HG02884 (cell line): ENCODE results near the gene ELAVL4.

ENCODE experiments used
- ATAC-seq: cut with Tn5 transposase; IDR thresholded peaks from one replicate; pipeline ENCODE4 v1.9.1; 2021; ENCODE audit warnings: mild to moderate bottlenecking, moderate library complexity; ENCODE audit not compliant: unreplicated experiment

ELAVL4 gene

GRCh38 chr1:50237056-50237455, 128.3 kb downstream of the ELAVL4 start:
- ATAC-seq: no peak

- no peak for ATAC-seq
Observed at GRCh38 chr1:50243939-50244338, 135.2 kb downstream of the ELAVL4 start.

GRCh38 chr1:50246869-50247268, 138.1 kb downstream of the ELAVL4 start:
- ATAC-seq: no peak

- ATAC-seq: peak; percentile 79
Observed at GRCh38 chr1:50251702-50252101, 143.0 kb downstream of the ELAVL4 start.

- ATAC-seq: no peak
Observed at GRCh38 chr1:50252196-50252595, 143.5 kb downstream of the ELAVL4 start.
